Caco-2 (cell line): Measurements from ENCODE around the gene ZNF335. TPM values are rescaled to one million over a fixed set of nuclear protein-coding genes. Genes with fewer than 3 reads are reported as not detected.
A peak's percentile ranks its signal among the peaks of the same experiment; 100 is the strongest.

Experiments
- BruUV-seq: library from RNA; stranded (reverse); fragments of 400-500 nt; replicated peaks from 2 replicates; lab custom pipeline; 2021; lab: Mats Ljungman, UMichigan
- CTCF ChIA-PET: fragments of 300-600 bp; sonication (Branson Sonifier 250); formaldehyde crosslinking; loops from one replicate; lab custom pipeline; 2022; ENCODE audit warnings: antibody characterized with exemption; lab: Charles Lee
- POLR2A ChIA-PET: fragments of 300-600 bp; sonication (Branson Sonifier 250); formaldehyde crosslinking; loops from one replicate; lab custom pipeline; 2022; ENCODE audit warnings: antibody characterized with exemption; lab: Charles Lee
- DNase-seq, 2 experiments: peaks; one replicate each; pipeline versions ENCODE4 v3.0.0 to v3.0.0-alpha.2; 2020 to 2022
- H3K27me3 ChIP-seq: replicated peaks from 2 replicates; pipeline ENCODE4 v1.6.0; 2011; ENCODE audit warnings: low read length; ENCODE audit not compliant: control insufficient read depth, insufficient read depth
- H3K36me3 ChIP-seq: 2 replicates; pipeline ENCODE4 v1.5.1; 2011; ENCODE audit warnings: low read length; ENCODE audit not compliant: control insufficient read depth, insufficient read depth
- H3K4me1 ChIP-seq: fragments of 250-450 bp; sonication (Bioruptor Pico); 2 replicates; pipeline ENCODE4 v1.5.1; 2020; ENCODE audit warnings: mild to moderate bottlenecking
- H3K4me3 ChIP-seq: 2 replicates; pipeline ENCODE4 v1.5.1; 2011; ENCODE audit warnings: low read depth, mild to moderate bottlenecking, control low read depth, low read length
- H3K9me3 ChIP-seq: fragments of 250-450 bp; sonication (Bioruptor Pico); 2 replicates; pipeline ENCODE4 v1.5.1; 2020; ENCODE audit warnings: mild to moderate bottlenecking, moderate library complexity
- H3K27ac Mint-ChIP-seq: one replicate; pipeline ENCODE4 v1.8.0; 2022; ENCODE audit warnings: mixed read lengths; ENCODE audit not compliant: unreplicated experiment
- H3K27me3 Mint-ChIP-seq: one replicate; pipeline ENCODE4 v1.8.0; 2022; ENCODE audit warnings: mixed read lengths; ENCODE audit not compliant: insufficient read depth, unreplicated experiment
- H3K36me3 Mint-ChIP-seq: one replicate; pipeline ENCODE4 v1.8.0; 2022; ENCODE audit warnings: mild to moderate bottlenecking, mixed read lengths; ENCODE audit not compliant: insufficient read depth, unreplicated experiment
- H3K4me1 Mint-ChIP-seq: one replicate; pipeline ENCODE4 v1.8.0; 2022; ENCODE audit warnings: low read depth, mixed read lengths; ENCODE audit not compliant: unreplicated experiment
- H3K4me3 Mint-ChIP-seq: one replicate; pipeline ENCODE4 v1.8.0; 2022; ENCODE audit warnings: mild to moderate bottlenecking, moderate library complexity, mixed read lengths; ENCODE audit not compliant: unreplicated experiment
- H3K9me3 Mint-ChIP-seq: one replicate; pipeline ENCODE4 v1.8.0; 2022; ENCODE audit warnings: mixed read lengths; ENCODE audit not compliant: unreplicated experiment
- intact Hi-C: fragments of 100-400 bp; cut with micrococcal nuclease; formaldehyde crosslinking; loops from one replicate; pipeline ENCODE4 v1.10.0; 2022; ENCODE audit not compliant: unreplicated experiment
- total RNA-seq: library from RNA; stranded (reverse); gene quantifications from 2 replicates; pipeline ENCODE4 v1.2.3, GENCODE V29; 2022
- TF ChIP-seq, protein P1 (sequence below), 2 experiments: fragments of 200-600 bp in 1 of 2; IDR thresholded peaks; 1 replicate in 1 of 2; 2 replicates in 1 of 2; pipeline versions ENCODE4 v1.5.1 to v1.8.0; 2011 to 2022; ENCODE audit warnings: antibody characterized with exemption in 1 of 2, control low read depth in 1 of 2, inconsistent platforms in 1 of 2, low read depth in 1 of 2, low read length in 1 of 2, mild to moderate bottlenecking in 1 of 2, moderate library complexity in 1 of 2; ENCODE audit not compliant: insufficient read depth in 1 of 2, severe bottlenecking in 1 of 2, unreplicated experiment in 1 of 2

ZNF335 gene
- total RNA-seq, 1 experiment from 2014 or later, result 35.1 TPM

DNA sequence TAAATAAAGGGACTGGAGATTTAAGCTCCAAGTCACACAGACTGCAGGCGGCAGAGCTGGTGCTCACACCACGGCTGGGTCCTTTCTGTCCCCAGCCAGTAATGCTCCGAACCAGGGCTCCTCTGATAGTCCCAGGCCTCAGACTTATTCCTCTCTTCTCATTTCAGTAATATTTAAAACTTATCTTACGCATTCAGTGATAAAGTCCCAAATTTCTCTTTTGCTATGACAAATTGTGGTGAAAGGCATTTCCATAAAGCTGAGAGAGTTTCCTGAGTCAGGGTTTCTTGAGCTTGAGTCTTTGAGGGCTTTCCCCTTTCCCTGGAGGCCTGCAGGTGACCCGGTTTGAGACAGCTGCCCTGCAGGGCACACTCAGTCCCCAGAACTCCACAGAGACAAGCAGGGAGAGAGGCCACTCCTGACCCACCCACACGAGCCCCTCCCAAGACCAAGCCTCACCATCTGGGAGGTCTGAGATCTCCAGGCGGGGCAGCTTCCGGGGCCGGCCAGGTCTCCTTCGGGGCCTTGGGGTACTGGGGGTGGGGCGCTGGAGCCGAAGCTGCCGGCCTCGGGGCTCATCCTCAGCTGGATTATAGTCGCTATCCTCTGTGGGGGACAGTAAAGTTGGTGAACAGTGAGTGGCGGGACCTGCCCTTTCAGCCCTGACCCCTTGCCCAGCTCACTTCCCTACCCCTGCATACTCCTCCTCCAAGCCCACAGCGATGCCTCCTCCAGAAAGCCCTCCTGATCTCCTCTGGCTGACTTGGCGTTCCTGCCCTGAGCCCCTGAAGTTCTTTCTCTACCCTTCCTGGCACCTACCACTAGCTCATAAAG, 6.6 kb downstream of the ZNF335 start:
- Histone ChIP-seq H3K36me3 (peaks cover 21% of the 10 kb centered on the region), H3K4me3 (no peak overlapping the region), H3K4me1 (peaks cover 6% of the 10 kb centered on the region; the same call in 1 of the 2 replicates), H3K9me3 (no peaks in the 10 kb centered on the region), H3K27me3 (no peaks in the 10 kb centered on the region)
- H3K27ac Mint-ChIP-seq, result peak overlapping the region; percentile 19
- H3K36me3 Mint-ChIP-seq, result peaks cover 73% of the 10 kb centered on the region
- no peaks in the 10 kb centered on the region for H3K27me3 Mint-ChIP-seq
- H3K9me3 Mint-ChIP-seq, result no peaks in the 10 kb centered on the region
- intact Hi-C loops, result no loop called here
- TF ChIP-seq, protein P1, sequence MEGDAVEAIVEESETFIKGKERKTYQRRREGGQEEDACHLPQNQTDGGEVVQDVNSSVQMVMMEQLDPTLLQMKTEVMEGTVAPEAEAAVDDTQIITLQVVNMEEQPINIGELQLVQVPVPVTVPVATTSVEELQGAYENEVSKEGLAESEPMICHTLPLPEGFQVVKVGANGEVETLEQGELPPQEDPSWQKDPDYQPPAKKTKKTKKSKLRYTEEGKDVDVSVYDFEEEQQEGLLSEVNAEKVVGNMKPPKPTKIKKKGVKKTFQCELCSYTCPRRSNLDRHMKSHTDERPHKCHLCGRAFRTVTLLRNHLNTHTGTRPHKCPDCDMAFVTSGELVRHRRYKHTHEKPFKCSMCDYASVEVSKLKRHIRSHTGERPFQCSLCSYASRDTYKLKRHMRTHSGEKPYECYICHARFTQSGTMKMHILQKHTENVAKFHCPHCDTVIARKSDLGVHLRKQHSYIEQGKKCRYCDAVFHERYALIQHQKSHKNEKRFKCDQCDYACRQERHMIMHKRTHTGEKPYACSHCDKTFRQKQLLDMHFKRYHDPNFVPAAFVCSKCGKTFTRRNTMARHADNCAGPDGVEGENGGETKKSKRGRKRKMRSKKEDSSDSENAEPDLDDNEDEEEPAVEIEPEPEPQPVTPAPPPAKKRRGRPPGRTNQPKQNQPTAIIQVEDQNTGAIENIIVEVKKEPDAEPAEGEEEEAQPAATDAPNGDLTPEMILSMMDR (IDR thresholded peaks at IDR 0.05; ENCODE audit: insufficient read depth in 1 of 2, low read depth in 1 of 2, low read length in 1 of 2, severe bottlenecking in 1 of 2, unreplicated experiment in 1 of 2), result no peak
- BruUV-seq, result no TSS peak
- H3K4me1 Mint-ChIP-seq, result peaks cover 6% of the 10 kb centered on the region
- peak in 1 of 2 experiments; percentile 46 for DNase-seq
- POLR2A ChIA-PET, result no interaction called here
- no peak overlapping the region for H3K4me3 Mint-ChIP-seq
- CTCF ChIA-PET, result interaction anchor here (0.6 to 2.0 kb wide), 7 partner anchors 16 to 166 kb away, joined by 3 to 6 read pairs (median 4); no protein-coding TSS in a partner anchor

DNA sequence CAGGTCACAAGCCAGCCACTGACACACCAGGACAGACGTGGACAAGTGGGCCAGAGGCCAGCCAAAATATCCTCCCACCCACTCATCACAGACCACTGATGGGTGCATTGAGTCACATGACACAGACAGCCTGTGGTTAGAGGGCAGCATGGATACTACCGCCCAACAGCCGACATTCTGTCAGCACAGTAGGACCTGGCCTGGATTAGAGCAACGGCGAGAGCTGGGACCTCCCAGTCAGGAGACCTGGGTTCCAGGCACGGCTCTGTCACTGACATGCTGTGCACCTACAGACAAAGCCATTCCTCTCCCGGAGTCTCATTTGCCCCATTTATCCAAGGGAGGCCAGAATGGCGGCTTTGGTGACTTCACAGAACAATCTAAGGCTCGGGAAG, 8.0 kb downstream of the ZNF335 start:
- BruUV-seq, result no TSS peak
- Histone ChIP-seq H3K4me1 (no peaks in the 10 kb centered on the region), H3K4me3 (no peak overlapping the region), H3K36me3 (peaks cover 33% of the 10 kb centered on the region), H3K27me3 (no peaks in the 10 kb centered on the region), H3K9me3 (no peaks in the 10 kb centered on the region)
- DNase-seq, result no peak
- TF ChIP-seq, protein P1 (IDR thresholded peaks at IDR 0.05; ENCODE audit: insufficient read depth in 1 of 2, low read depth in 1 of 2, low read length in 1 of 2, severe bottlenecking in 1 of 2, unreplicated experiment in 1 of 2), result no peak
- POLR2A ChIA-PET, result no interaction called here
- CTCF ChIA-PET, result interaction anchor here (0.6 to 2.0 kb wide), 4 partner anchors 30 to 141 kb away, joined by 4 to 6 read pairs (median 5); no protein-coding TSS in a partner anchor
- Mint-ChIP-seq H3K27me3 (no peaks in the 10 kb centered on the region), H3K4me3 (no peak overlapping the region), H3K36me3 (peaks cover 84% of the 10 kb centered on the region), H3K27ac (no peak overlapping the region), H3K4me1 (no peaks in the 10 kb centered on the region), H3K9me3 (no peaks in the 10 kb centered on the region)
- intact Hi-C loops, result no loop called here

DNA sequence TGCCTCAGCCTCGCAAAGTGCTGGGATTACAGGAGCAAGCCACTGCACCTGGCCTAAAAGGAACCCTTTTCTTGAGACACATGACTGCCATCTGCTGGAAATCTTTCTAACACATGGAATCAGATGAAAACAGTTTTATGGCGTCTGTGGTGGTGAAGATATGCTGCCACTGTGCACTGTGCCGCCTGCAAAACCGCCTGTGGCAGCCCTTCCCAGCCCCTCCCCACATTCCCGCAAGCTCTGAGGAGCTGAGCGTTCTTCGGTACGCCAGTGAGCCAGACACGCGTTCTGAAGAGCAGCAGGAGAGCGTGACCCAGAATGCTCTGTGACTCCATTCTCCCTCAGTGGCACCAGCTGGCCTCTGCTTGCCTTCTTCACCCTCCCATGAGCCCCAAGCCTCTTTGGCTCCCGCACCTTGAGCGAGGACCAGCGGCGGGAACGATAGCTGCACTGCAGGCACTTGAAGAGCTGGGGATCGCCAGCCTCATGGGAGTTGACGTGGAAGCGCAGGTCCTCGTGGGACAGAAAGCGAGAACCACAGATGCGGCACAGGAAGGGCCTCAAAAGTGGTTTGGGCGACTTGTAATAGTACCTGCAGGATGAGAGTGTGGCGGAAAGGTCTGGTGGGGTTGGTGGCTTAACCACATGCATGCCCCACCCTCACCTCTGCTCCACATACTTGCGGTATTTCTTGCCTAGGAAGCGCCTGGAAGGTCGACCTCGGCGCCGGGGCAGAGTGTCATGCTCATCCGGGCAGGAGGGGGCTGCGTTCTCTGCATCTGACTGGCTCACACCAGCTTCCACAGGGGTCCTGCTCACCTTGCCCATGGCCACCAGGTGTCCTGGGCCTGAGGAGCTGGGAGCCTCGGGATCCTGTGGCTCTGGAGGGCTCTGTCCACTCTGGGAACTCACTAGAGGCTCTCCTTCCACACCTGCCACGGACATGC, 8.7 kb downstream of the ZNF335 start:
- ChIA-PET CTCF (interaction anchor here (1.0 to 2.0 kb wide), 5 partner anchors 9 to 164 kb away, joined by 3 to 6 read pairs (median 5); no protein-coding TSS in a partner anchor), POLR2A (no interaction called here)
- Histone ChIP-seq H3K4me3 (no peak overlapping the region), H3K36me3 (peaks cover 38% of the 10 kb centered on the region), H3K27me3 (no peaks in the 10 kb centered on the region), H3K4me1 (no peaks in the 10 kb centered on the region), H3K9me3 (no peaks in the 10 kb centered on the region)
- H3K36me3 Mint-ChIP-seq, result peaks cover 87% of the 10 kb centered on the region
- no peak overlapping the region for H3K4me3 Mint-ChIP-seq
- no peak overlapping the region for H3K27ac Mint-ChIP-seq
- TF ChIP-seq, protein P1 (IDR thresholded peaks at IDR 0.05; ENCODE audit: insufficient read depth in 1 of 2, low read depth in 1 of 2, low read length in 1 of 2, severe bottlenecking in 1 of 2, unreplicated experiment in 1 of 2), result peak; percentile 70 to 88
- intact Hi-C loops, result loop anchor here (1.0 kb wide), 3 partner anchors 30 to 164 kb away; no protein-coding TSS in a partner anchor
- no peaks in the 10 kb centered on the region for H3K4me1 Mint-ChIP-seq
- DNase-seq, result peak; percentile 77 to 78
- no TSS peak for BruUV-seq
- no peaks in the 10 kb centered on the region for H3K27me3 Mint-ChIP-seq
- no peaks in the 10 kb centered on the region for H3K9me3 Mint-ChIP-seq
